Measurements from ENCODE around the gene PELI3.

DNA sequence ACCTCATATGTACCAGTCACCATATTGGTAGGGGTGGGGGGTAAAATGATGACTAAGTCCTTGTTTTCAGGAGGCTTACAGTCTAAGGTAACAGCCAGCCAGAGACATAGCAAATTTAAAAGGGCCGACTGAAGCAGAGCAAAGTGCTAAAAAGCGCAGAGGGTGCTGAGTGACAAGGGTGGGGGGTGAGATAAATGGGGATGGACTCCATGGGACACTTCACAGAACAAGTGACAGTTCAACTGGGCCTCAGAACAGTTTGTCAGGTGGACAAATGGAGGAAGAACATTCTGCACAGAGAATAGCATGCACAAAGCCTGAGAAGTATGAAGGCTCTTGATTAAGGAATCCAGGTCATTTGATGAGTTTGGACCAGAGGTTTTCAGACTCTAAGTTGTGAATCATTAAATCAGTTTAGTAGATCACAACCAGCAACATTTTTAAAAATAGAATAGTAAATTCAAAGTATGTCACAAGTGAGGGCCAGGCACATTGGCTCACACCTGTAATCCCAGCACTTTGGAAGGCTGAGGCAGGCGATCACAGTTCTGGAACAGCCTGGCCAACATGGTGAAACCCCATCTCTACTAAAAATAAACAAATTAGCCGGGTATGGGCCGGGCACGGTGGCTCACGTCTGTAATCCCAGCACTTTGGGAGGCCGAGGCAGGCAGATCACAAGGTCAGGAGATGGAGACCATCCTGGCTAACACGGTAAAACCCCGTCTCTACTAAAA lies 57.8 kb downstream of the PELI3 start:
- TF ChIP-seq, protein P1, sequence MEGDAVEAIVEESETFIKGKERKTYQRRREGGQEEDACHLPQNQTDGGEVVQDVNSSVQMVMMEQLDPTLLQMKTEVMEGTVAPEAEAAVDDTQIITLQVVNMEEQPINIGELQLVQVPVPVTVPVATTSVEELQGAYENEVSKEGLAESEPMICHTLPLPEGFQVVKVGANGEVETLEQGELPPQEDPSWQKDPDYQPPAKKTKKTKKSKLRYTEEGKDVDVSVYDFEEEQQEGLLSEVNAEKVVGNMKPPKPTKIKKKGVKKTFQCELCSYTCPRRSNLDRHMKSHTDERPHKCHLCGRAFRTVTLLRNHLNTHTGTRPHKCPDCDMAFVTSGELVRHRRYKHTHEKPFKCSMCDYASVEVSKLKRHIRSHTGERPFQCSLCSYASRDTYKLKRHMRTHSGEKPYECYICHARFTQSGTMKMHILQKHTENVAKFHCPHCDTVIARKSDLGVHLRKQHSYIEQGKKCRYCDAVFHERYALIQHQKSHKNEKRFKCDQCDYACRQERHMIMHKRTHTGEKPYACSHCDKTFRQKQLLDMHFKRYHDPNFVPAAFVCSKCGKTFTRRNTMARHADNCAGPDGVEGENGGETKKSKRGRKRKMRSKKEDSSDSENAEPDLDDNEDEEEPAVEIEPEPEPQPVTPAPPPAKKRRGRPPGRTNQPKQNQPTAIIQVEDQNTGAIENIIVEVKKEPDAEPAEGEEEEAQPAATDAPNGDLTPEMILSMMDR (IDR thresholded peaks at IDR 0.05; ENCODE audit: low read depth, low read length): no peak
- TF ChIP-seq, protein P2, sequence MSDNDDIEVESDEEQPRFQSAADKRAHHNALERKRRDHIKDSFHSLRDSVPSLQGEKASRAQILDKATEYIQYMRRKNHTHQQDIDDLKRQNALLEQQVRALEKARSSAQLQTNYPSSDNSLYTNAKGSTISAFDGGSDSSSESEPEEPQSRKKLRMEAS (IDR thresholded peaks at IDR 0.05; ENCODE audit: low read depth, low read length): no peak
- no peak for TF ChIP-seq MYC (IDR thresholded peaks at IDR 0.05; ENCODE audit: low read depth, low read length)

Data from NB4 (cell line).